ENCODE results near the gene GYPB. TPM values are rescaled to one million over a fixed set of nuclear protein-coding genes. Genes with fewer than 3 reads are reported as not detected.
"Not testable (repeated sequence)": the region's sequence is repeated elsewhere in the genome, so short reads cannot be mapped to it uniquely, and the experiment has no call there.

Gene GYPB
- polyA plus RNA-seq, 1 donor = 3.0 TPM

DNA sequence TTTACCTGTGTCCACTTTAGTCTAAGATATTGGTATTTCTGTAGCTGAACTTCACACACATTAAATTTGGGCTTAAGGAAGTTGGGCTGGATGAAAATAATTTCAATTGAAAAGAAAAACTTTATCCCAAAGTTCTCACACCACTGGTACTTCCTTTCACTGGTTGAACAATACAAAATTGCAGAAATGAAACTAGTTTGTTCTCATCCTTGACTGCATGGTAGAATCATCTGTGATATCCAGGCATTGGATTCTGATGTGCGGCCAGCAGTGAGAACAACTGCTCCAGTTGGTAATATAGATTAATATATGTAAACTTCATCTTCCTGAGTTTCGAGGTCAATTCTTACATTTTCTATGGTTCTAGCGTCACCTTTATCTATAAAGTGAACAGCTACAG, 10.6 kb downstream of the GYPB start:
- DNase-seq = not testable (repeated sequence)

DNA sequence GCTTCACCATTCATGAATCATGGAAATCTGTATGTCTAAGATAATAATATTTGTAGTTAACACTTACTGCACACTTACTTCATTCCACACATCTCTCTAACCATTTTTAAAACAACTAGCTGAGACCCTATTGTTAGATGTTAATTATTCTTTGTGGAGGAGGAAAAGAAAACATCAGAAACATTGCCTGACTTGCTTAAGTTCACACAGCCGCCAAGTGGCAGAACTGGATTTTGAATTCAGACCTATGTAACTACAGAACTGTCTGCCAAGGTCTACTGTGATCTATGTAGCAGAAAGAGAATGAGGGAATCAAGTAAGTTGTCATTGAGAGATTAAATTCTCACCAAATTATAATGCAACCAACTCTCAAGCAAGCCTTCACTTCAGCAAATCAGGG, 11.2 kb downstream of the GYPB start:
- DNase-seq = not testable (repeated sequence)

DNA sequence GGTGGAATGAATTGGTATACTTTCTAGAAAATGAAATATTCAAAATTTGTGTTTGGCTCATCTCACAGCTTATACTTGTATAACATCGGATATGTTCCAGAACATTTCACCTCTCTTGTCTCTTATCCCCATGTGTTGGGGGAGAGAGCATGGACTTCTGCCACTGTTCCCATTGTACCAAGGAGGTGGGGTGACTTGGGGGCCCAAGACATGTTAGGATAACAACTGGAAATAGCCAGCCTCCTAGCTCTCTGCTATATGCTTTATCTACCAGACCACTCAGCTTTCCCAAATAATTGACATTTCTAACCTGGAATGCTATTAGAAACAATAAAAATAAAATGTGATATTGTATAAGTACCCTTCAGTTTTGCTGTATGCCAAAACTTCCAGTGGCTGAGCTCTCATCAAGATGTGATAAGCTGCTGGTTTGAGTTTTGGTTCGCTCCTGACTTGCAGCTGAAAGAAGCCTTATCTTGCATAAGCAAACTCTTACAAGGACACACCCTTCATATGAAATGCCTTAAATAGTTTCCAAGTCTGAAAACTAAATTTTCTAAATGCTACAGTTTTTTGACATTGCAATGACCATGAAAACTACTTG, 12.9 kb downstream of the GYPB start:
- DNase-seq = not testable (repeated sequence)

DNA sequence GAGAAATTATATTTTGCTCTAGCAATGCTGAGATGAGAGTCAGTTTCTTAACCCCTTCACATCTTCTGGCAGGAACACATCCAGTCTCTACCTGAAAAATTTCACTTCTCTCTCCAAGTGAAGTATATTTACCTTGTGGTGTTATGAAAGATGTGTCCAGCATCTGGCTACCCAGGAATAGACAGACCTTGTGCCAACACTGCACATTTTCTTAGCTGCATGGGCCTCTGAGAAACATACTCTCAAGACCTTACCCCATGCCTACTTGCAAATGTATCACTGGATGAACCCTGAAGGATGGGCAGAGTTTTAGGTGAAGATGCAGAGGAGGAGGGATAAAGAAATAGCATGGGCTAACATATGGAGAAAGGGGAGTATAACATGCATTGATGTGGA, 13.6 kb downstream of the GYPB start:
- DNase-seq = not testable (repeated sequence)

DNA sequence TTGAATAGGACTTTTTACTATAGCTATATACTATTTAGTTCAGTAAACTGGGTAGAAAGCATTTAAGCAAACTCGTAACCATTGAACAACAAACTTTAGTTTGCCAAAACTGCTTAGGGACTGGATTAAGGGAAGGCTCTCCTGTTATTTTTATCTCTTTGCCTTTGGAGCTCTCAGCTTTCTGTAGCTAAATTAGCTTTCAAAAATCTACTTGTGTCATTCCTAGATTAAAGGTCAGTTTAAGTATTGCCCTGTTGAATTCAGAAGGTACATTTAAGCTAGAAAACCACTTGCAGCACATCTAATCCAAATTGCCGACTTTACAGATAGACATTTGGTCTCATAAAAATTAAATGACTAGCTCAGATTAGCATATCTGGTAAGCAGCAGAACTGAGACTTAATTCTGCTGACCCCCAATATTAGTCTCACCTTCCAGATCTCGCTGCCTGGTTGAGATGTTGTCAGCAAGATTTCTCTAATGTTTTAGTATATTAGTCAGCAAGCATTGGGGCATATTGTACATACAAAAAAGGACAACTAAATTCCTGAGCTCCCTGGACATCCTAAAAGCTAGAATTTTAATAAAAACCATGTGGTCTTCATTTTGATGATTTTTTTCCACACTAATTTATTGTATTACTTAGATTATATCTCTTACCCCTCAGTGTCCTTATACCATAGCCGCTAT, 14.2 kb downstream of the GYPB start:
- DNase-seq = not testable (repeated sequence)

DNA sequence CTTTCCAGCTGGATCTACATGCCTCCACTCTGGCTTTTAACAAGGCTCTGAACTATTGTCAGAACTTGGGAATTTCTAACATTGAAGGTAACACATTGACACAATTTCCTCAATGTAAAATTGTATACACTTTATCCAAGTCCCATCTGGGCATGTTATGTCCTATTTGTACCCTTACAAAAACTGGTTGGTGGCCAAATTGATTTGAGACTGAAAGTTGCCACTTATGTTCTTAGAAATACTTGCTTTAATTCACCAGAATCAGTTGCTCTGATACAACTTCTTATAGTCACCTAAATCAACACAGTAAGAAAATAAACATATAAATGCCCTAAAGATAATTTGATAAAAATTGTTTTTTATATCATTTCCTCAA, 15.3 kb downstream of the GYPB start:
- not testable (repeated sequence) for DNase-seq

DNA sequence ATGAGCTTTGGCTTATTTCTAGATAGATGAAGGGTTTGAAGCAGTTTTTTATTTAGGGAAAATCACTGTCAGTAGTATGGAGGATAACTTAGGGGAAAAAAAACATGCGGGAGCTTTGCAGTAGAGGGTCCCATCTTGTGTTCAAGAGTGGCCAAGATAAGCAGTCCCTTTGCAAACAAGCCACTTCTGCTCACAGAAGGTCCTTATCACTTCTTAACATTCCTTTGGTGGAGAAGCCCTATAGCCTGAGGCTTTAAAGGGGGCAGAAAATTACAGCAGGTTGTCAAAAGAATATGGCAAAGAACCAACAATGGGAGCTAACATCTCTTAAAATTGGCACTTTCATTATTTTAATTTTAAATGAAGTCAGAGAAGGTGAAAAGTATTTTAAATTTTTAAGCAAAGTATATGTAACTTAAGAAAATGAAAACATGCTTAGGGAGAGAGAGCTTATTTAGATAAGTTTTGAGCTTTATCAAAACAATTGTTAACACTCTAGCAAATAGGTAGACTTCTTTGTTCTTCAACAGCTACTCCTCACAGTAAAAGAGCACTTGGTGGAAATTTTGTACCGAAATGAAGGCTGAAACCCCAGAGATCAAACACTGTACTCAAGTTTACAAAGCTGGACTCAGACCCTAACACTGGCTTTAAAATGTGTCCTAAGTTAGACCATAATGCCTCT, 15.8 kb downstream of the GYPB start:
- not testable (repeated sequence) for DNase-seq

DNA sequence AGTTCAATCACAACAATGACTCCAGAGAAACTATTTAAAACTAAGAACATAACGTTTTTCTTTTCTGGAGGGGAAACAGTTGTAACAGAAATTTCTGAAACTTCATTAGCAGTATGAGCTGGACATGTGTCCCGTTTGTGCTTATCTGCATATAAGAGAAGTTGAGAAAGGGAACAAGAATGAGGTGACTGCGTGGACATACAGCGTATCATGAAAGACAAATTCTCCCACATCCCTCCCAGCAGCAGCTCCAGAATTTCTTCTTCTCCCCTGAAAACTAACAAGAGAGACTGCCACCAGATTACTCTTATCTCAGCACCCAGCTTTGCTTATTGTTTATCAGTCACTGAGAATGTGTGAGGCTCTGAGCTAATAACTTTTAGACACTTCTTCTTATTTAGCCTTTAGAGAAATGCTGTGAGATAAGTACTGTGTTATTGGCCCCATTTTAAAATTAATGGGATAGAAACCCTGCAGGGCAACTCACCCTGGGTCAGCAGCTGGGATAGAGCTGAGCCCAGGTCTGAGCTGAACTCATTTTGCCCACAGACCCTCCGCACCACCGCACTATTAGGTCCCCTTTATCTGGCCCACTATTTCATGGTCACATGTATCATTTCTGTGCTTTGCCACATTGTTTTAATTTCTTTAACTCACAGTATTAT, 18.7 kb downstream of the GYPB start:
- not testable (repeated sequence) for DNase-seq

DNA sequence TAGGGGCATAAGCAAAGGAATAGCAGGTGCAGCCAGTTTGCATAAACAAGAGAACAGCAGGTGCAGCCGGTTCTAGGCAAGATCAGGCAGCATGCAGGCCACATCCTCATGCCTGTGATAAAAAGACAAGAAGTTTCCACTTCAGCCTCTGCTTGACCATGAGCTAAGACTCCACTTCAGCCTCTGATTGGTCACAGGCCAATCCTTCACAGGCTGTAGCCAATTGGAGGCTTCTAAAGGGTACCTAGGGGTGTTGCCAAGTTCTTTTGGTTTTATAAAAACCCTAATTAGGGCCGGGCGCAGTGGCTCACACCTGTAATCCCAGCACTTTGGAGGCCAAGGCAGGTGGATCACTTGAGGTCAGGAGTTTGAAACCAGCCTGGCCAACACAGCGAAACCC, 23.0 kb downstream of the GYPB start:
- not testable (repeated sequence) for DNase-seq

DNA sequence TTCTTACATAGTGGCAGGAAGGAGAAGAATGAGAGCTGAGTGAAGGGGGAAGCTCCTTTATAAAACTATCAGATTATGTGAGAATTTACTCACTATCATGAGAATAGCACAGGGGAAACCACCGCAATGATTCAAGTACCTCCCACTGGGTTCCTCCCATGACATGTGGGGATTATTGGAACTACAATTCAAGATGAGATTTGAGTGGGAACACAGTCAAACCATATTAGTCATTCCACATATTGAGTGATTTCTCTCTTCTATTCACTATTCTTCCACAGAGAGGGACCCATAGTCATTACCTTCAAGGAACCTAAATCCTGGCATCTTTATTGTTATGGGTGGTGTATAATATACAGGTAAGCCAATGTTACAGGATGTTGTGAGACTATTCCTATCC, 27.4 kb downstream of the GYPB start:
- not testable (repeated sequence) for DNase-seq

DNA sequence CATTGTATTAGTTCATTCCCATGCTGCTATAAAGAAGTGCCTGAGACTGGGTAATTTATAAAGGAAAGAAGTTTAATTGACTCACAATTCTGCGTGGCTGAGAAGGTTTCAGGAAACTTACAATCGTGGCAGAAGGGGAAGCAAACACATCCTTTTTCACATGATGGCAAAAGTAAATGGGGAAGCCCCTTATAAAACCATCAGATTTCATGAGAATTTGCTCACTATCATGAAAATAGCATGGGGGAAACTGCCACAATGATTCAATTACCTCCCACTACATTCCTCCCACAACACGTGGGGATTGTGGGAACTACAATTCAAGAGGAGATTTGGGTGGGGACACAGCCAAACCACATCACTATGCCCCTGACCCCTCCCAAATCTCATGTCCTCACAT, 28.5 kb downstream of the GYPB start:
- not testable (repeated sequence) for DNase-seq

DNA sequence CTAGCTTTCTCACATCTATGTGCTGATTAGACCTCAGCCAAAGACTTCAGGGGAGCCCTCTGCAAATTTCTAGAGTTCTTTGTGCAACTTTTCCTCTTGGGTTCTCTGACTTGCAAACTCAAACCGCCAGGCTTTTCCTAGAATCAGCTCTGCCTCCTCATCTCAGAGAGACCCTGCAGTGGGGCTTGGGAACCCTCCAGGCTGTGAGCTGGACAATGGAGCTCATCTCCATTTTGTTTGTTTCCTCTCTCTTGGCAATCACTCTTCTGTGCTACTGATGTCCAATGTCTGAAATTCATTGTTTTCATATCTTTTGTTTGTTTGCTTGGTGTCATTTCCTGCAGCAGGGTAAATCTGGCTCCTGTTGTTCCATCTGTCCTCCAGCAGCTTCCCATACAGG, 33.0 kb downstream of the GYPB start:
- no peak for DNase-seq

DNA sequence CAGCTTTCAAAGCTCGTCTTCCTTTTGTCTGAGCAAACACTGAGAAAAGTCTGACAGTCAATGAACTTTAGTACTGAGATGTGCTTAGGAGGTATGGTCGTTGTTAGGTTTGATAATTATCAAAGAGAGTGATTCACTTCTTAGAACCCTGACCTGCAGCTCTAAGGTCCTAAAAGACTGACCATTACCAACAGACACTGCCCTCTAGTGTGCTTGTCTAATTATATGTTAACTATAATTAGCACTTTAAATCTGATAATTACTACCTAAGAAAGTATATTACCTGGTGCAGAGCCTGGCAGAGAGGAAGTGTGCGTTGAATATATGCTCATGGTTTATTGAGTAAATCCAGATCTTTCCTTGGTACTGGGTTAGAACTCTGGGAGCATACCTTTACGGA, 38.4 kb downstream of the GYPB start:
- not testable (repeated sequence) for DNase-seq

DNA sequence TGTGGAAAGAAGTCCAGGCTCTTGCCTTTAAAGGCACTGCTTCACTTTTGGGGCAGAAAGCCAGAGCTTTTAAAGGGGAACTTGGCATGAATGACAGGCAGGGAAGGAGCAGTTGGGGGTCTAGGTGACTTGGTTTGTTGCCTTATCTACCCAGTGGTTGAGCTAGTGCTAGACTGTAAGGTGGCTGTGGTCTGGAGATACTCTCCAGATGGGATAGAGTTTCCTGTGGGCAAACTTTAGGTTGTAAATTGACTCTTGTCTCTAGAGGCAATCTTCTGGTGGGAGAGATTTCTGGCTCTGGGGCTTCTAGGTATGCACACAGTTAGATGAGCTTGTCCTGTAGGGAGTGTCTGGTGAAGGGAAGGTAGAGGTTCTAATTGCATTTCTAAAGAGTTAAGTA, 43.7 kb downstream of the GYPB start:
- not testable (repeated sequence) for DNase-seq

DNA sequence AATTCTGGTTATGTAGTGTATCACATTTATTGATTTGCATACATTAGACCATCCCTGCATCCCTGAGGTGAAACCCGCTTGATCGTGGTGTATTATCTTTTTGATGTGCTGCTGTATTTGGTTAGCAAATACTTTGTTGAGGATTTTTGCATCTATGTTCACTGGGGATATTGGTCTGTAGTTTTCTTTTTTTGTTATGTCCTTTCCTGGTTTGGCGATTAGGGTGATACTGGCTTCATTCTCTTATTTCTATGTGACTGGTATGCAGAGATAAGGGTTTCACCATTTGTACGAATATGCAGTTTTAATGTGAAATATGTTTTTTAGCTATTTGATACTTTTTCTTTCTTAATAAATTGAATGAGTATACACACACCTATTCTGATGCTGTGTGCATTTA, 45.2 kb downstream of the GYPB start:
- DNase-seq = not testable (repeated sequence)

DNA sequence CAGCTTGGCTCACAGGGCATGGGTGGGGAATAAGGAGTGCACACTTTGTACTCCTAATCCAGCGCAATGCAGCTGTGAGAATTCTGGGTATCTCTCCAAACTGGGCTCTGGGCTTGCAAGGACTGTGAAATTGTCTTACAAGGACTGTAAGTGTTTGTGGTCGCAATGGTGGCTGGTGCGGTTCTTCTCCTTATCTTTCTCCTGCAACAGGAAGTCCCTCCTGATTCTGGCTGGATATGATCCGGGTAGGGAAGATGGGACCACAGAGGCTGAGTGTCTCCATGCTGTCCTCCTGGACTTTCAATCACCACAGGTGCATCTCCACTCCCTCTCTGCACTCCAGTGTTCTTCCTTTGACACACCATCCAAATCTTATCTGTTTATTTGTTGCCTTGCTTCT, 58.1 kb downstream of the GYPB start:
- no peak for DNase-seq

DNA sequence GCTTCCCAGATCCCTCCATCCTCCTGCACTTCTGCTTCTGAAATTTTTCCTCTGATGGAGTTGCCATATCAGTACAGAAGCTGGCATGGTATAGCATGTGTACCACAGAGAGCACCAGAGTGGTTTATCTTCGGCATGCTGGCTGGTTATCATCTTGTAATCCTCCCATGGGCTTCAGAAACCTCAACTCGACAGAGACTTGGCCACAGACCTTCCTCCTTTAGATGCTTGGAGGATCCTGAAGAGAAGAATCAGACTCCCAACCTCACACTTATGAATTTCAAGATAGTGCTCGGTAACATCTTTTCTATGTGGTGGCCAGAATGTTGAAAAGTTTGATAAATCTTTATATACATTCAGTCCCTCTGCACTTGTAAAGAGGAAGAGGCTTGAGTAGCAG, 63.9 kb downstream of the GYPB start:
- DNase-seq = not testable (repeated sequence)

DNA sequence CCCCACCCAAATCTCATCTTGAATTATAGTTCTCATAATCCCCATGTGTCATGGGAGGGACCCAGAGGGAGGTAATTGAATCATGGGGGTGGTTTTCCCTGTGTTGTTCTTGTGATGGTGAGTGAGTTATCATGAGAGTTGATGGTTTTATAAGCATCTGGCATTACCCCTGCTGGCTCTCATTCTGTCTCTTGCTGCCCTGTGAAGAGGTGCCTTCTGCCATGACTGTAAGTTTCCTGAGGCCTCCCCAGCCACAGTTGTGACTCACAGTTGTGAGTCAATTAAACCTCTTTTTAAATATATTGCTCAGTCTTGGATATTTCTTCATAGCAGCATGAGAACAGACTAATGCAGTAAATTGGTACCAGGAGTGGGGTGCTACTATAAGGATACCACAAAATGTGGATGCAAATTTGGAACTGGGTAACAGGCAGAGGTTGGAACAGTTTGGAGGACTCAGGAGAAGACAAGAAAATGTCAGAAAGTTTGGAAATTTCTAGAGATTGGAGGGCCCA, 67.7 kb downstream of the GYPB start:
- DNase-seq = not testable (repeated sequence)

DNA sequence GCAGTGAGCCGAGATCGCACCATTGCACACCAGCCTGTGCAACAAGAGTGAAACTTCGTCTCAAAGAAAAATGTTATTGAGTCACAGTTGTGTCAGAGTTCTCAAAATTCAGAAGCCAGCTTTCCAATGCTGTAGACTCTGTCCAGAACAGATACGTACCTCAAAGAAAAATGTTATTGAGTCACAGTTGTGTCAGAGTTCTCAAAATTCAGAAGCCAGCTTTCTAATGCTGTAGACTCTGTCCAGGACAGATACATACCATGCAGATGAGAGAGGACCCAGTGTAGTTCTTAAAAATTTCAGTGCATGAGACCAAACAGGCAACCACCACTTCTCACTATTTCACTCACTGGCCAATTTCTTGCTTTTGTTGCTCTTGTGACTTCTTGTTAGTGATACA, 68.2 kb downstream of the GYPB start:
- DNase-seq = not testable (repeated sequence)

DNA sequence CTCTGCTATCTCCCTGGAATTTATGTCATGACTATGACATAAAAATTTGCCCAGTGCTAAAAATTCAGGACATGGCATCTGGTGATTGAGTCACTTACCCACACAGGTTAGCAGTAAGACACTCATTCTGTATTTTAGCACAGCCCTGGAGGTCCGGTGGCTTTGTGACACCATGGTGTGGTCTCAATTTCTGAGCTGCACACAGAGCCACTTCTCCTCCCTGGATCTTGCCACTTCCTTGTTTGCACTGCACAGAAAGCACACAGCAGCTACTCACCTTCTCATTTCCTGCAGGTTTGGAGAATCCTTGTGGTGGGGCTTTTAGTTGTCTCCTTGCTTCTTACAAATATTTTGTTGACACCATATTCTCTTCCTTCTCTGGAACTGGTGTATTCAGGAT, 69.0 kb downstream of the GYPB start:
- DNase-seq = not testable (repeated sequence)

DNA sequence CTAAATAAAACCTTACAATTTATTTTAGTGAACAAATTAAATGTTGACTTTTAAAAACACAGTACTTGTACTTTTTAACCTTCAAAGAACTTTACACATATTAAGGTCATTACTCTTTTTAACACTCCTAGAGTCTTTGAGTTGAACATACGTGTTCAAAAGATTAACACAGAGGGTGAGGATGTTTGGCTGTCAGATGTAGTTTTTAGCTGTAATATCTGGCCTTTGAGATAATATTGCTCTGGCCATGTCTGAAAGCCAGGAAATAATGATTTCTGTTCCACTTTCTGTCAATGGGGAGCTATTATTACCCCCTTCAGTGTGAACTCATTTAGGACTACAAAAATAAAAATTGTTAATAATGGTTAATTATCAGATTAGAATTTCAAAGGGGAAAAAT, 71.7 kb downstream of the GYPB start:
- not testable (repeated sequence) for DNase-seq
